Lung microvascular endothelial cell (primary cell): ENCODE data around the gene ADIG. TPM values are rescaled to one million over a fixed set of nuclear protein-coding genes. Genes with fewer than 3 reads are reported as not detected.

ENCODE experiments used
- DNase-seq, 2 donors: peaks; one replicate each; pipeline versions ENCODE4 v3.0.0 to v3.0.0-alpha.2; 2010; ENCODE audit warnings: low read depth in 2 of 2
- total RNA-seq: library from RNA; depleted of rRNA; stranded (reverse); fragments of >200 nt; gene quantifications from 2 replicates; pipeline ENCODE4 v1.2.1, GENCODE V29; 2014

Gene ADIG
- not detected in 2 replicates for total RNA-seq

DNA sequence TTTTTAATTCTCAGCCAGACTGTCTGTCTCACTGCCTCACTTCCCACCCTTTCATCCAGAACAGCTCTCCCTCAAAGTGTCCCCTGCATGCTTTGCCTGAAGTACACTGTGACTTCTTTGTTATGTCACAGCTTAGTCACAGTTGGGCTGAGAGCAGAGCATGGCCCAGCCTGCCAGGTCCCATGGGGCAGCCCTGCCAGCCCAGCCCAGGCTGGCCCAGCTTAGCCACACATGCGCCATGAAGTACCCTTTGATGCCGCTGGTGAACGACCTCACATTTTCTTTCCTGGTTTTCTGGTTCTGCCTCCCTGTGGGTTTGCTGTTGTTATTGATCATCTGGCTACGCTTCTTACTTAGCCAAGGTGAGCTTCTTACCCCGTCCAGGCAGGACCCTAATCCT lies at the start of gene ADIG:
Gene ADIG, plus strand, starts transcription at position 185 of the 400 bp plus-strand sequence. Its CDS starts 54 bp downstream, at position 239.
- DNase-seq: no peak

GRCh38 chr20:38534756-38535155 lies 46.2 kb upstream of the ADIG start:
- no peak for DNase-seq

- no peak for DNase-seq
These were observed 44.7 kb upstream of the ADIG start for GRCh38 chr20:38536310-38536709.

GRCh38 chr20:38537176-38537575 lies 43.8 kb upstream of the ADIG start:
- DNase-seq: no peak

DNA sequence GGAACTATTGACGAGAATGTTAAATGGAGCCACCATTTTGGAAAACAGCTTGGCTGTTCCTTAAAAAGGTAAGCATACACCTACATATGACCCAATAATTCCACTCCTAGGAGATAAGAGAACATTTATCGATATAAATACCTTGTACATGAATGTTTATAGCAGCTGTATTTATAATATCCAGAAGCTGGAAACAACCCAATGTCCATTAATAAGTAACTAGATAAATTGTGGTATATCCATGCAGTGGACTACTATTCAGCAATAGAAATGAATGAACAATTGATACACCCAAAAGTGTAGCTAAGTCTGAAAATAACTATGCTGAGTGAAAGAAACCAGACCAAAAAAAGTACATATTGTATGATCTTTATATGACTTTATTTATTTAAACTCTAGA lies 42.2 kb upstream of the ADIG start:
- DNase-seq: no peak

GRCh38 chr20:38543014-38543906 lies 37.7 kb upstream of the ADIG start:
- no peak for DNase-seq

- DNase-seq: no peak
These were observed 35.2 kb upstream of the ADIG start for GRCh38 chr20:38545771-38546170.

GRCh38 chr20:38547288-38548085 lies 33.5 kb upstream of the ADIG start:
- no peak for DNase-seq

GRCh38 chr20:38548356-38549083 lies 32.5 kb upstream of the ADIG start:
- DNase-seq: no peak

DNA sequence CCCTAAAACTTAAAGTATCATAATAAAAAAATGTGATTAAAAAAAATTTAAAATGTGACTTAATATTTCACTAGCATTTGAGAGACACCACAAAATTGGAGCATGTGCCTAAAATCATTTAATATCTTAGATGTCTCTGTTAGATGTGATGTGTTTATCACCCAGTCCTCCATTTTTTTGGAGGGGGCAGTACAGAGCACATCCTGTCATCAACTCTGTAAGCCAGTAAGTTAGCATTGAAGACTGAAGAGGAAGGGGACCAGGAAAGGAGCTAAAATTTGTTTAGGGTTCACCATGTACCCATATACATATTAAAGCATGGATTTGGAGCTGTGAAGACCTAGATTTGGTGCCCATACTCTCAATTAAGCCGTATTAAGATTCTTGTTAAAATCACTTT lies 30.7 kb upstream of the ADIG start:
- no peak for DNase-seq

- DNase-seq: no peak
These were observed 29.9 kb upstream of the ADIG start for GRCh38 chr20:38551056-38551626.

GRCh38 chr20:38554986-38555385 lies 26.0 kb upstream of the ADIG start:
- no peak for DNase-seq

DNA sequence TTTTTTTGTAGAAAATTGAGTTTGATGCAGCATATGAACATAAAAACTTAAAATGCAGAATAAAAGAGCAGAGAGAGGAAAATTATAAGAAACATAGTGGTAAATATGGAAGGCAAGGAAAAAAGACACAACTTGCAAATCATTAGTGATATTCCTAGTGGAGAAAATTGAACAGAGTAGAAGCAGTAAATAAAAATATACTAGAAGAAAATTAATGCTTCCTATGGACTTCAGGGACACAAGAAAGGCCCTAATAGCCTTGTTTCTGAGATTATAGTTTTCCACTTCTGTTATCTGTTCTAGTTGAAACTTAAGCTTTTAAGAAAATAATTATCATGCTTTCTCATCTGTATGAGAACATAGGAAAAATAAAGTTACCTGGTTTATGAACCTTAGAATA lies 25.6 kb upstream of the ADIG start:
- no peak for DNase-seq

GRCh38 chr20:38557174-38557573 lies 23.8 kb upstream of the ADIG start:
- no peak for DNase-seq

GRCh38 chr20:38558596-38559360 lies 22.2 kb upstream of the ADIG start:
- DNase-seq: peak in 1 of 2 donors; percentile 61

DNA sequence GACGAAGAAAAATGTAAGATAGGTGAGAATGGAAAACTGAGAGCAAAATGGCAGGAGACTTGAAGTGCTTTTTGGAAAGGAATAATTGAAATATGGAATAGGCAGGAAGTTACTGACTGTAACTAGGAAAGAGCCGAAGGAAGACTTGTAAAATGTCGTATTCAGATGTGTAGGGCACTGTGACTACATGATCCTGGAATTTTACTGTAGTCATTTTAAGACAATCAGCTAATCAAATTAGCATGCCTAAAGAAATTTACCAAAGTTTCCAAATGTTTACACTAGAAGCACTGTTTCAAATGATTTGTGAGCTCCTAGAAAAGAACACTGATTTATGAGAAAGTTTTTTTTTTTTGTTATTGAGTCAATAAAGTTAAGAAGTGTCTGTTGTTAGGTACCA lies 21.2 kb upstream of the ADIG start:
- DNase-seq: peak in 1 of 2 donors; percentile 17

- no peak for DNase-seq
These were observed 17.1 kb upstream of the ADIG start for GRCh38 chr20:38563802-38564431.

DNA sequence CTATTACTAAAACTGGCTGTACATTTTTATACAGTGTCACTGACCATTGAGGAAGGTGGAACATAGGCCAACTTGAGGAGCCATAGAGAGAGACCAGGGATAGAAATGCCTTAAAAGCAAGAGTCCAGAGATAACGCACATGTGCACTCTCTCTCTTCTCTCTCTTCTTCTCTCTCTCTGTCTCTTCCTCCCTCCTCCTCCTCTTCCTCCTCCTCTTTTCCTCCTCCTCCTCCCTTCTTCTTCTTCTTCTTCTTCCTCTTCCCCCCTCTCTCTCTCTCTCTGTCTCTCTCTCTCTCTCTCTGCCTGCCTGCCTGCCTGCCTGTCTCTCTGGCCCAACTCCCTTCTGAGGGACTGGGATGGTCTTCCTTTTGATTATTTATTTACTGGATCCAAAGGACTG lies 16.3 kb upstream of the ADIG start:
- no peak for DNase-seq

DNA sequence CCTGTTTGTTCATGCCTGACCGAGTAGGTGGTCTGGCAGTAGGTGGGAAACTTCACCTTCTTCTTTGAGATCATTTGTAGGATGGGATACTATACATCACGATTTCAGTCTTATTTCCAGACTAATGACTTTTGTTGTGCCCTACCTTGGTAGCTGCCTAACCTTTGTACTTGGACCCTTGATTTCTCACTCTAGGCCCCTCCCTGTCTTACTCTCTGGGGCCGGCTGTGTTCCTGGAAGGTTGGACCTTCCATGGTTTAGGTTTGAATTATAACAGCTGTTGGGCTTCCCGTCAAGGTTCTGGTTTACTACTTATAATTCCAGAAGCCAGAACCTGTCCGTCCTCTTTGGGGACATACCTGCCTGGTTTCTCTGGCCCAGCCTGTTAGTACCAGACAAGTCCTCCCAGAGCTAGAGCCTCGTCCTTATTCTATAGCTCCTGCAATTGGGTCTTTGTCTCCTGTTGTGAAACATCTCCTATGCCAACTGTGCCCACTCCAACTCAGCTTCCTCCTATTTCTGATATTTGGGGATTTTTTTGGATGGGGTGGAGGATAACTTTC lies 14.9 kb upstream of the ADIG start:
- DNase-seq: no peak
